HepG2 (cell line): ENCODE results near the gene ABTB2. TPM values are rescaled to one million over a fixed set of nuclear protein-coding genes. Genes with fewer than 3 reads are reported as not detected.

Experiments used
- ATAC-seq: fragments of 200-7000 bp; cut with Tn5 transposase; 3 replicates; pipeline ENCODE4 v1.9.1; 2020; ENCODE audit warnings: mild to moderate bottlenecking, moderate library complexity
- BruUV-seq: library from RNA; stranded (reverse); fragments of 400-500 nt; replicated peaks from 2 replicates; lab custom pipeline; 2021; lab: Mats Ljungman, UMichigan
- CTCF ChIA-PET: fragments of 300-600 bp; formaldehyde crosslinking; extraction: SDS; loops from one replicate; lab custom pipeline; 2021; ENCODE audit warnings: low total read pairs, inconsistent platforms, low intra/inter-chr PET ratio; lab: Yijun Ruan, JAX
- POLR2A ChIA-PET: fragments of 350-600 bp; sonication (Branson Sonifier 250); formaldehyde crosslinking; loops from one replicate; lab custom pipeline; 2020; ENCODE audit warnings: antibody characterized with exemption, inconsistent platforms; lab: Yijun Ruan, JAX
- DNase-seq: peaks from one replicate; pipeline ENCODE4 v3.0.0-alpha.2; 2015; ENCODE audit warnings: low spot score
- FAIRE-seq: peaks from 3 replicates; lab custom pipeline; 2011; peaks lifted over from hg19 to GRCh38; lab: Jason Lieb, UNC
- H2AFZ ChIP-seq: one replicate; pipeline ENCODE4 v1.6.1; 2011; ENCODE audit warnings: low read length, inconsistent platforms
- H3K27ac ChIP-seq: fragments of 300-600 bp; 3 replicates; pipeline ENCODE4 v1.8.0; 2011; ENCODE audit warnings: mixed run types, mild to moderate bottlenecking, mixed read lengths, low read length, inconsistent platforms; ENCODE audit not compliant: insufficient read depth; ENCODE audit errors: extremely low read length
- H3K27me3 ChIP-seq, 2 experiments: fragments of 200-600 bp in 1 of 2; 2 replicates in 1 of 2; 3 replicates in 1 of 2; pipeline versions ENCODE4 v1.6.0 to v1.8.0; 2011; ENCODE audit warnings: low read length in 2 of 2, mild to moderate bottlenecking in 2 of 2, moderate library complexity in 2 of 2, inconsistent platforms in 1 of 2; ENCODE audit not compliant: insufficient read depth in 2 of 2, control insufficient read depth in 1 of 2
- H3K36me3 ChIP-seq, 2 experiments: fragments of 200-600 bp in 1 of 2; replicated peaks in 1 of 2; 2 replicates in 1 of 2; 3 replicates in 1 of 2; pipeline versions ENCODE4 v1.5.1 to v1.8.0; 2011; ENCODE audit warnings: low read length in 2 of 2, inconsistent platforms in 1 of 2; ENCODE audit not compliant: insufficient read depth in 2 of 2, control insufficient read depth in 1 of 2
- H3K4me1 ChIP-seq: 2 replicates; pipeline ENCODE4 v1.5.1; 2012; ENCODE audit warnings: low read length, inconsistent platforms; ENCODE audit not compliant: insufficient read depth
- H3K4me2 ChIP-seq: 2 replicates; pipeline ENCODE4 v1.6.0; 2011; ENCODE audit warnings: low read depth, low read length, inconsistent platforms
- H3K4me3 ChIP-seq, 3 experiments: fragments of 200-600 bp in 1 of 3; sonication (generic), shearing (Covaris generic) in 1 of 3; replicated peaks in 1 of 3; 2 replicates each; pipeline ENCODE4 v1.5.1; 2011 to 2016; ENCODE audit warnings: low read length in 3 of 3, inconsistent platforms in 2 of 3, low read depth in 2 of 3, mild to moderate bottlenecking in 2 of 3, control low read depth in 1 of 3, mixed read lengths in 1 of 3; ENCODE audit not compliant: insufficient read depth in 1 of 3
- H3K79me2 ChIP-seq: one replicate; pipeline ENCODE4 v1.6.1; 2011; ENCODE audit warnings: low read length, inconsistent platforms; ENCODE audit not compliant: insufficient read depth
- H3K9ac ChIP-seq: 2 replicates; pipeline ENCODE4 v1.6.0; 2011; ENCODE audit warnings: mild to moderate bottlenecking, low read depth, low read length, inconsistent platforms; ENCODE audit not compliant: insufficient read depth
- H3K9me3 ChIP-seq: 2 replicates; pipeline ENCODE4 v1.5.1; 2012; ENCODE audit warnings: mild to moderate bottlenecking, low read length
- H4K20me1 ChIP-seq: 2 replicates; pipeline ENCODE4 v1.6.0; 2011; ENCODE audit warnings: inconsistent platforms, mild to moderate bottlenecking, low read length, moderate library complexity; ENCODE audit not compliant: insufficient read depth
- DNMT3B ChIP-seq: conservative IDR thresholded peaks from 2 replicates; pipeline ENCODE4 v1.6.1; 2016; ENCODE audit warnings: missing biosample characterization, control low read depth
- FOXK1 ChIP-seq: sonication (generic); formaldehyde crosslinking; IDR thresholded peaks from 2 replicates; pipeline ENCODE4 v1.4.0; 2020; ENCODE audit warnings: low read depth, missing genetic modification reagents, borderline replicate concordance
- KLF6 ChIP-seq: IDR thresholded peaks from 2 replicates; pipeline ENCODE4 v1.8.0; 2016; ENCODE audit warnings: missing biosample characterization, missing genetic modification reagents
- POLR2A ChIP-seq, 2 experiments: IDR thresholded peaks; 2 replicates each; pipeline ENCODE4 v1.6.1; 2011; ENCODE audit warnings: low read depth in 2 of 2, low read length in 2 of 2, mild to moderate bottlenecking in 1 of 2, moderate library complexity in 1 of 2; ENCODE audit not compliant: insufficient read depth in 1 of 2
- RBM22 ChIP-seq: fragments of 200-400 bp; formaldehyde crosslinking; optimal IDR thresholded peaks from 2 replicates; pipeline ENCODE3; 2017; ENCODE audit warnings: mild to moderate bottlenecking, low read length, moderate library complexity
- TEAD2 ChIP-seq: sonication (generic); formaldehyde crosslinking; IDR thresholded peaks from 2 replicates; pipeline ENCODE4 v1.9.0; 2021; ENCODE audit warnings: missing genetic modification reagents
- WGBS: methylation state at CpG from one replicate; pipeline ENCODE4 v1.1.6; 2017; ENCODE audit warnings: low lambda C conversion rate; 5-methylcytosine and 5-hydroxymethylcytosine counted together
- in situ Hi-C: cut with HindIII; loops from 2 replicates; pipeline ENCODE4 v1.10.0; 2017; ENCODE audit warnings: low pct_unique_long_range_greater_than_20kb; ENCODE audit not compliant: extremely low pct_ligation_motif_present
- intact Hi-C: fragments of 100-400 bp; cut with micrococcal nuclease; formaldehyde crosslinking; loops from one replicate; pipeline ENCODE4 v1.10.0; 2022; ENCODE audit not compliant: unreplicated experiment
- polyA plus RNA-seq, 8 experiments: library from polyadenylated mRNA; depleted of rRNA in 3 of 8; stranded (reverse) in 7 of 8; unstranded in 1 of 8; fragments of >200 nt; fragmentation: Illumina TruSeq in 4 of 8; extraction: Trizol in 4 of 8; gene quantifications; 2 replicates each; pipeline versions ENCODE4 v1.2.1 to v1.2.3, GENCODE V29; 2011 to 2016; ENCODE audit warnings: low read depth in 4 of 8, missing spikeins in 1 of 8, mixed read lengths in 1 of 8; ENCODE audit not compliant: insufficient read depth in 1 of 8
- total RNA-seq, 5 experiments: library from RNA; depleted of rRNA; stranded (reverse); fragments of >200 nt; fragmentation: Illumina TruSeq; extraction: Trizol; gene quantifications; 2 replicates each; pipeline ENCODE4 v1.2.3, GENCODE V29; 2016; ENCODE audit warnings: low read depth in 1 of 5

The ABTB2 gene
- total and polyA plus RNA-seq, 2 of the 13 experiments (the other 11 are each of a cell fraction or from before 2014, with no cell fraction given): 5.1 to 15.4 TPM

- H3K4me1 ChIP-seq: no peaks in the 10 kb centered on the region
- intact Hi-C loops (no loop called here), in situ Hi-C loops (loop anchor here (25.0 kb wide), 1 partner anchor 757 kb away; the partner anchor contains the start of genes APIP and PDHX)
- no peaks in the 10 kb centered on the region for H3K79me2 ChIP-seq
- peaks cover 18 to 31% of the 10 kb centered on the region in 2 experiments for H3K36me3 ChIP-seq
- H2AFZ ChIP-seq: no peak overlapping the region
- ATAC-seq (peak; percentile 9; the same call in 2 of the 3 replicates), FAIRE-seq (no peak), DNase-seq (no peak)
- ChIA-PET CTCF (no interaction called here), POLR2A (no interaction called here)
- H3K4me2 ChIP-seq: no peak overlapping the region
- no CpG with 5 or more reads among the region's 2 CpGs for WGBS
- no peak overlapping the region for H3K9ac ChIP-seq
- no peaks in the 10 kb centered on the region for H3K27me3 ChIP-seq
- no TSS peak for BruUV-seq
- no peaks in the 10 kb centered on the region for H4K20me1 ChIP-seq
- no peak overlapping the region for H3K27ac ChIP-seq
- no peaks in the 10 kb centered on the region for H3K9me3 ChIP-seq
- peak; percentile 73 for TF ChIP-seq RBM22
- 0 out of 4 replicates have a peak, but pooled peaks of 1 of the 2 experiments have one; percentile 2 for TF ChIP-seq POLR2A (IDR thresholded peaks at IDR 0.05; ENCODE audit: insufficient read depth in 1 of 2, low read depth in 2 of 2, low read length in 2 of 2)
- TF ChIP-seq KLF6 (CRISPR knock-in tag): no peak
- no peak for TF ChIP-seq DNMT3B
- TF ChIP-seq TEAD2 (CRISPR knock-in tag): no peak
- no peak overlapping the region for H3K4me3 ChIP-seq
Measured at GRCh38 chr11:34155757-34156062, 202.1 kb downstream of the ABTB2 start.

DNA sequence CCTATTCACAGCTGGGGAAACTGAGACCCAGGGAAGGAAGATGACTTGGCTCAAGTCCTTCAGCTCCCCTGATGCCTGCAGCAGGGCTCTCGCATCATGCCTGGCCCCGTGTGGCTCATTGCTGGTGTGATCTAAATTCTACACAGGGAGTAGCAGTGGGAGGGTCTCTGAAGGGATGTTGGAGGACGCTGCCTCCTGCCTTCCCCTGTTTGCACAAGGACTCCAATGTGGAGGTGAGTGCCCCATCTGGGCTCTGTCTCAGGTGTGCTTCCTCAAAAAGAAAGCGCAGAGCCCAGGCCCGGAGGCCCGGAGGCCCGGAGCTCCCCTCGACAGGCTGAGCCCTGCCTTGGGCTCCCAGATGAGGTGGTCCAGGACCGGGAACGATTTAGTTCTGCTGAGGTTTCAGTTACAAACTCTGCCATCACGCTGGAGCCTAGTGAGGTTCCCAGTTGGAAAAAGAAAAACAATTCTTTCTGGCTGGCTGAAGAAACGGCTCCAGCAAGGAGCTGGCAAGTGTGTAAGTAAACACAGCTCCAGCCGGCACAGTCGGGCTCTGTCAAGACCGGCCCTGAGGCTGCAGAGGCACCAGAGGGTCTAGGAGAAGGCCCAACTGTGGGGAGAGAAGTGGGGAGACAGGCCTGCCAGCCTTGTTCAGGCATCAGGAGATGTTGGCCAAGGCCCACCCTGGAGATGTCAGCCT is 202.6 kb downstream of the ABTB2 start:
- TF ChIP-seq FOXK1 (CRISPR knock-in tag) (no peak), POLR2A (IDR thresholded peaks at IDR 0.05; ENCODE audit: insufficient read depth in 1 of 2, low read depth in 2 of 2, low read length in 2 of 2) (0 out of 4 replicates have a peak, but pooled peaks of 1 of the 2 experiments have one; percentile 20)
- TF ChIP-seq, all 625 proteins: peak for 1
- Histone ChIP-seq H3K27ac (no peak overlapping the region), H3K9ac (no peak overlapping the region), H2AFZ (no peak overlapping the region), H3K27me3 (no peaks in the 10 kb centered on the region), H3K9me3 (no peaks in the 10 kb centered on the region), H3K79me2 (no peaks in the 10 kb centered on the region), H4K20me1 (no peaks in the 10 kb centered on the region), H3K4me2 (no peak overlapping the region), H3K36me3 (peaks cover 18 to 33% of the 10 kb centered on the region in 2 experiments), H3K4me3 (no peak overlapping the region), H3K4me1 (no peaks in the 10 kb centered on the region)
- FAIRE-seq (no peak), DNase-seq (no peak), ATAC-seq (no peak)
- in situ Hi-C loops: loop anchor here (25.0 kb wide), 1 partner anchor 757 kb away; the partner anchor contains the start of genes APIP and PDHX
- no TSS peak for BruUV-seq
- intact Hi-C loops: no loop called here
- WGBS: 96% methylated on average over 15 of the region's 15 CpGs
- CTCF ChIA-PET: no interaction called here
- POLR2A ChIA-PET: no interaction called here
